Astrocyte of the cerebellum (primary cell): ENCODE measurements around the gene SLX9.

Experiments
- DNase-seq: peaks from one replicate; pipeline ENCODE4 v3.0.0-alpha.2; 2011; ENCODE audit warnings: low read depth
- H3K4me3 ChIP-seq: 2 replicates; pipeline ENCODE4 v1.5.1; 2011; ENCODE audit warnings: mild to moderate bottlenecking, low read depth, low read length, moderate library complexity
- CTCF ChIP-seq: IDR thresholded peaks from 2 replicates; pipeline ENCODE4 v1.5.1; 2012; ENCODE audit warnings: low read length, low read depth, moderate library complexity, mild to moderate bottlenecking; ENCODE audit errors: missing control alignments
- in situ Hi-C: cut with HindIII; loops from 2 replicates; pipeline ENCODE4 v1.10.0; 2017; ENCODE audit warnings: low sequenced_read_pairs

The SLX9 gene

GRCh38 chr21:44902268-44903049 lies 37.4 kb upstream of the SLX9 start:
- H3K4me3 ChIP-seq, result no peak overlapping the region
- TF ChIP-seq CTCF, result no peak
- in situ Hi-C loops, result no loop called here
- DNase-seq, result no peak

DNA sequence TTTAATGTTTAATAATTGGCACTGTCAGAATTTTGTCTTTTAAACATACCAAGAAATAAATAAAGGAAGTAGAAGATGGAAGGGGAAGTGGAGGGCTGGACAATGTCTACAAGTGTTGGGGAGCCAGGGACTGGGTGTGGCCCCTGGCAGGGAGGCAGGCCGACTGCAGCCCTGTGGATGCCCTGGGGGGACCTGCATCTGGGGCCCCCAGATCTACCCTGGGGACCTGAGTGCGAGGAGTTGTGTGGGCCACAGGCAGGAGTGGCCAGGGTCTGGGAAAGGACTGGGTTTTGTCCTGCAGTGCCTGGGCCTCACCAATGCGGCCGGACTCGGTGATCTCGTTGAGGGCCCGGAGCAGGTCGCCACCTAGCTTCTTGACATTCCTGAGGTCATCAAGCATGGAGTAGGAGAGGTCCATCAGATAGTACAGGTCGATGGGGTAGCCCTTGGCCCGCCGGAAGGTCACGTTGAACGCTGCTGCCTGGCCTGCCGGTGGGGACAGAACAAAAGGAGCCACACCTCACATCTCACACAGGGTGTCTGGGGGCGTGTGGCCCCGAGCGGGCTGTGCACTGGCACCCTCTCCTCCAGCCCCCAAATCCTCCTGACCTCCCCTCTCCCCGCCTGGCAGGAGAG lies 36.7 kb upstream of the SLX9 start:
- in situ Hi-C loops, result no loop called here
- TF ChIP-seq CTCF, result no peak
- no peak overlapping the region for H3K4me3 ChIP-seq
- no peak for DNase-seq

- in situ Hi-C loops, result no loop called here
- H3K4me3 ChIP-seq, result no peak overlapping the region
- no peak for TF ChIP-seq CTCF
- no peak for DNase-seq
Measured at GRCh38 chr21:44903689-44904088, 36.1 kb upstream of the SLX9 start.

GRCh38 chr21:44904141-44904923 lies 35.5 kb upstream of the SLX9 start:
- no peak for DNase-seq
- no peak overlapping the region for H3K4me3 ChIP-seq
- TF ChIP-seq CTCF, result no peak
- in situ Hi-C loops, result no loop called here

DNA sequence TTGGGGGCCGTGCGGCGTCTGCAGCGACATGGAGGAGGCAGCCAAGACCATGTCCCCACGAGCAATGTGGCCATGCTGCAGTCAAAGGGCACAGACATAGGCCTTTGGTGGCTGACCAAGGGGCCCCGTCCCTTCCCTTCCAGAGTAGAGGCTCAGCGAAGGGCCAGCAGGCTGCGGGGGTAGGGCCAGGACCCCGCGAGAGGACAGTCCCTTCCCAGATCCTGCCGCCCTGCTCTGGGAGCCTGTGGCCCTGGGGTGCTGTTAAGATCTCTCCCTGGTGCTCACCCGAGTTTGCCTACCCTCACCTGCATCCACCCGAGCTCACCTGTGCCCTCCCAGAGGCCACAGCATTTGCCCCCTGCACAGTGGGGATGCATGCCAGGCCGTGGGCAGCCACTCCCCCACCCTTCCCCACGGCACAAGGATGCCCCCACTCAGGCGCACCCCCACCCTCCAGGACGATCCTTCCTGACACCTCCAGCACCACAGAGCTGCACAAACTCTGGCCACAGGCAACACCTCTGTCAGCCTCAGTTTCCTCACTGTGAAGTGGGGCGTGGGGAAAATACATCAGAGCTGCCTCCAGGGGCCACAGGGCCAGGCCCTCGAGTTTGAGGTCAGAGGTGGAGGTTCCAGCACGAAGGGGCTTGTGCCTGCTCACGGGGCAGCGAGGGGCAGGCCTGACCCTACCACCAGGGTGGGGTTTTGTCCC lies 34.7 kb upstream of the SLX9 start:
- H3K4me3 ChIP-seq, result no peak overlapping the region
- in situ Hi-C loops, result no loop called here
- TF ChIP-seq CTCF, result no peak
- DNase-seq, result no peak

DNA sequence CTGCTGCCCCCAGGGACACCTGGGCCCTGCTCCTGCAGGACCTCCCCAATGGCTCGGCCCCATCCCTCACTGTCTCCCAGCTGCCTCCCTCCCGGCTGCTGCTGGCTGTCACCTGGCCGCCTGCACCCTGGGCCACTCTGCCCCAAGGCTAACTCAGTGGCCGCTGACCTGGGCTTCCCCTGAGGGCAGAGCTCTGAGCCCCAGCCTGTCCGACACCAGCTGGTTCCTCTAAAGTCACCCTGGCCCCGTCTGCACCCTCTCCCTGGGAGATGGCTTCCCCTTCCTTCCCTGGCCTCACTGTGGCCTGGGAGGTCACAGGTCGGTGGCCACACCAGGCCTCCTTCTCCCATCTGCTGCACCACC lies 34.1 kb upstream of the SLX9 start:
- H3K4me3 ChIP-seq, result no peak overlapping the region
- TF ChIP-seq CTCF, result no peak
- no peak for DNase-seq
- in situ Hi-C loops, result no loop called here
